PC-3 (cell line): ENCODE data around the gene COL16A1. TPM values are rescaled to one million over a fixed set of nuclear protein-coding genes. Genes with fewer than 3 reads are reported as not detected.

Experiments
- ATAC-seq: fragments of 200-7000 bp; cut with Tn5 transposase; 2 replicates; pipeline ENCODE4 v1.9.1; 2020; ENCODE audit warnings: mild to moderate bottlenecking, moderate library complexity
- BruUV-seq: library from RNA; stranded (reverse); fragments of 400-500 nt; replicated peaks from 2 replicates; lab custom pipeline; 2021; lab: Mats Ljungman, UMichigan
- CTCF ChIA-PET: fragments of 300-600 bp; sonication (Branson Sonifier 250); formaldehyde crosslinking; loops from one replicate; lab custom pipeline; 2022; ENCODE audit warnings: antibody characterized with exemption; lab: Charles Lee
- POLR2A ChIA-PET: fragments of 300-600 bp; sonication (Branson Sonifier 250); formaldehyde crosslinking; loops from one replicate; lab custom pipeline; 2022; ENCODE audit warnings: antibody characterized with exemption; ENCODE audit not compliant: unreplicated experiment; lab: Charles Lee
- DNase-seq: peaks from one replicate; pipeline ENCODE4 v3.0.0-alpha.2; 2015
- H2AFZ ChIP-seq: fragments of 300-600 bp; sonication (generic); 2 replicates; pipeline ENCODE4 v1.6.0; 2016; ENCODE audit warnings: antibody characterized with exemption, low read length
- H3F3A ChIP-seq: fragments of 300-600 bp; sonication (generic); one replicate; pipeline ENCODE4 v1.6.0; 2017; ENCODE audit warnings: antibody characterized with exemption, low read length, control low read depth, mild to moderate bottlenecking; ENCODE audit not compliant: unreplicated experiment
- H3K27ac ChIP-seq: fragments of 300-600 bp; sonication (generic); 2 replicates; pipeline ENCODE4 v1.5.1; 2016; ENCODE audit warnings: mild to moderate bottlenecking, low read length
- H3K27me3 ChIP-seq: fragments of 300-600 bp; sonication (generic); 2 replicates; pipeline ENCODE4 v1.6.1; 2016; ENCODE audit warnings: low read length, mixed read lengths
- H3K36me3 ChIP-seq: fragments of 300-600 bp; sonication (generic); 2 replicates; pipeline ENCODE4 v1.6.1; 2016; ENCODE audit warnings: low read depth, mixed run types, low read length, mixed read lengths
- H3K4me1 ChIP-seq: fragments of 300-600 bp; sonication (generic); 2 replicates; pipeline ENCODE4 v1.5.1; 2016; ENCODE audit warnings: low read length; ENCODE audit not compliant: insufficient read depth
- H3K4me2 ChIP-seq: fragments of 300-600 bp; sonication (generic); 2 replicates; pipeline ENCODE4 v1.6.0; 2016; ENCODE audit warnings: low read length
- H3K4me3 ChIP-seq: fragments of 300-600 bp; sonication (generic); 2 replicates; pipeline ENCODE4 v1.5.1; 2016; ENCODE audit warnings: mild to moderate bottlenecking, low read length, mixed read lengths
- H3K79me2 ChIP-seq: fragments of 300-600 bp; sonication (generic); 2 replicates; pipeline ENCODE4 v1.6.1; 2017; ENCODE audit warnings: low read length, mixed read lengths
- H3K9ac ChIP-seq: fragments of 300-600 bp; sonication (generic); 2 replicates; pipeline ENCODE4 v1.6.0; 2016; ENCODE audit warnings: mild to moderate bottlenecking, low read length
- H3K9me2 ChIP-seq: fragments of 300-600 bp; sonication (generic); replicated peaks from 2 replicates; pipeline ENCODE4 v1.6.1; 2016; ENCODE audit warnings: mixed run types, low read length, mixed read lengths
- H3K9me3 ChIP-seq: fragments of 300-600 bp; sonication (generic); 2 replicates; pipeline ENCODE4 v1.6.1; 2016; ENCODE audit warnings: low read length, mixed read lengths
- H4K20me1 ChIP-seq: fragments of 300-600 bp; sonication (generic); 2 replicates; pipeline ENCODE4 v1.6.1; 2016; ENCODE audit warnings: low read length, mixed read lengths
- EZH2 ChIP-seq: fragments of 300-600 bp; sonication (generic); IDR thresholded peaks from one replicate; pipeline ENCODE4 v1.6.1; 2017; ENCODE audit warnings: antibody characterized with exemption, mild to moderate bottlenecking, low read length; ENCODE audit not compliant: unreplicated experiment
- EZH2phosphoT487 ChIP-seq: fragments of 300-600 bp; sonication (generic); IDR thresholded peaks from 2 replicates; pipeline ENCODE4 v1.6.1; 2018; ENCODE audit warnings: mild to moderate bottlenecking, antibody characterized with exemption, low read length, borderline replicate concordance
- intact Hi-C: fragments of 100-400 bp; cut with micrococcal nuclease; formaldehyde crosslinking; loops from 2 replicates; pipeline ENCODE4 v1.9.0; 2023
- total RNA-seq: library from RNA; depleted of rRNA; stranded (reverse); fragments of >200 nt; gene quantifications from 2 replicates; pipeline ENCODE4 v1.2.3, GENCODE V29; 2014
- TF ChIP-seq, protein P1 (sequence below): fragments of 300-600 bp; sonication (generic); conservative IDR thresholded peaks from 2 replicates; pipeline ENCODE4 v1.5.1; 2017; ENCODE audit warnings: antibody characterized with exemption, low read depth, mild to moderate bottlenecking, low read length

Gene COL16A1
- total RNA-seq, 1 experiment from 2014 or later: 5.0 TPM

DNA sequence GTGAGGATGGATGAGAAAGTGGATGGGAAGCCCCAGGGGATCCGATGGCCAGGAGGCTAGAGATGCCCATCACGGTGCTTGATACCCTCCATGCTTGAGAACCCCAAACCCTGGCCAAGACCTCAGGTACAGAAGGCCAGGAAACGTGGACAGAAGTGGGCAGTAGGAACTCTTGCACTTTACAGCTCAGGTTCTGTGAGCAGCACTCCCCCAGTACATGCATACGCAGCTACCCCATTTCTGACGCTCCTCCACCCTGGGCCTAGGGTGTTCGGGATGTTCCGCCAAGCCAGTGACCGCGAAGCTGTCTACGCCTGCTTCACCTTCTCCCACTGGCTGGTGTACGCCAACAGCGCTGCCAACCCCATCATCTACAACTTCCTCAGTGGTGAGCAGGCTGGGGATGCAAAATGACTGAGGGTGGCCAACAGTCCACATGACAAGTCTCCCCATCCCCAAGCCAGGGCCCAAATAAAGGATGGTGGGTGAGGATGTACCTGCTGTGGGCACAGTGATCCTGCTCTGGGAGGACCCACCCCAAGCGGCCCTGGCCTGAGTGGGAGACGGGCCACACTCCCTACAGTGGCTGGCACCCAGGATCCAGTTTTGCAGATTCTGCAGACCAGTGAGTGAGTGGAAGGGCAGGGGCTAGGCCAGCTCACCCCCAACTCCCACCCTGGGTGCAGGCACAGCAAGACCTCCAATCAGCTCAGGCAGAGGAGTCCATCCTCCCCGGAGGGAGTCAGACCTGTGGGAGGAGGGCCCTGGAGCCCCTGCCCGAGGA is 78.9 kb downstream of the COL16A1 start:
- no peak for DNase-seq
- intact Hi-C loops: no loop called here
- ChIA-PET POLR2A (no interaction called here), CTCF (no interaction called here)
- ATAC-seq: no peak
- Histone ChIP-seq H3K4me1 (no peaks in the 10 kb centered on the region), H3K4me3 (no peak overlapping the region), H3K9ac (no peak overlapping the region), H3K36me3 (no peaks in the 10 kb centered on the region; the same call in 1 of the 2 replicates), H2AFZ (no peak overlapping the region), H4K20me1 (no peaks in the 10 kb centered on the region), H3K79me2 (no peaks in the 10 kb centered on the region), H3K4me2 (no peak overlapping the region), H3K27ac (no peak overlapping the region), H3F3A (no peaks in the 10 kb centered on the region), H3K27me3 (no peaks in the 10 kb centered on the region), H3K9me3 (no peaks in the 10 kb centered on the region), H3K9me2 (no peaks in the 10 kb centered on the region)
- TF ChIP-seq EZH2: no peak
- TF ChIP-seq, protein P1, sequence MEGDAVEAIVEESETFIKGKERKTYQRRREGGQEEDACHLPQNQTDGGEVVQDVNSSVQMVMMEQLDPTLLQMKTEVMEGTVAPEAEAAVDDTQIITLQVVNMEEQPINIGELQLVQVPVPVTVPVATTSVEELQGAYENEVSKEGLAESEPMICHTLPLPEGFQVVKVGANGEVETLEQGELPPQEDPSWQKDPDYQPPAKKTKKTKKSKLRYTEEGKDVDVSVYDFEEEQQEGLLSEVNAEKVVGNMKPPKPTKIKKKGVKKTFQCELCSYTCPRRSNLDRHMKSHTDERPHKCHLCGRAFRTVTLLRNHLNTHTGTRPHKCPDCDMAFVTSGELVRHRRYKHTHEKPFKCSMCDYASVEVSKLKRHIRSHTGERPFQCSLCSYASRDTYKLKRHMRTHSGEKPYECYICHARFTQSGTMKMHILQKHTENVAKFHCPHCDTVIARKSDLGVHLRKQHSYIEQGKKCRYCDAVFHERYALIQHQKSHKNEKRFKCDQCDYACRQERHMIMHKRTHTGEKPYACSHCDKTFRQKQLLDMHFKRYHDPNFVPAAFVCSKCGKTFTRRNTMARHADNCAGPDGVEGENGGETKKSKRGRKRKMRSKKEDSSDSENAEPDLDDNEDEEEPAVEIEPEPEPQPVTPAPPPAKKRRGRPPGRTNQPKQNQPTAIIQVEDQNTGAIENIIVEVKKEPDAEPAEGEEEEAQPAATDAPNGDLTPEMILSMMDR: no peak
- TF ChIP-seq EZH2phosphoT487: no peak
- no TSS peak for BruUV-seq

DNA sequence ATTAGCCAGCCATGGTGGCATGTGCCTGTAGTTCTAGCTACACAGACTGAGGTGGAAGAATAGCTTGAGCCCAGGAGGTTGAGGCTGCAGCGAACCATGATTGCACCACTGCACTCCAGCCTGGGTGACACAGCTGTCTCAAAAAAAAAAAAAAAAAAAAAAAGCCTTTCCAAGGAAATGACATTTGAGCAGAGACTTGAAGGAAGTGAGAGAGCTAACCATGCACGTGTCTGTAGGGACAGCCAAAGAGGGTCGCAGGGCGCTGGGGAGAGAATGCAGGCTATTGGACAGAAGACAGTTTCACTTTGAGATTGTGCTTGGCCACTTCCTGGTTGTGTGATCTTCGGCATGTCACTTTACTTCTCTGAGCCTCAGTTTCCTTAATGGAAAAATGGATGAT is 79.5 kb downstream of the COL16A1 start:
- Histone ChIP-seq H3K27me3 (no peaks in the 10 kb centered on the region), H4K20me1 (no peaks in the 10 kb centered on the region), H3K27ac (no peak overlapping the region), H3K9me2 (no peaks in the 10 kb centered on the region), H3K36me3 (no peaks in the 10 kb centered on the region; the same call in 1 of the 2 replicates), H3K9me3 (no peaks in the 10 kb centered on the region), H3F3A (no peaks in the 10 kb centered on the region), H2AFZ (no peak overlapping the region), H3K4me1 (no peaks in the 10 kb centered on the region), H3K9ac (no peak overlapping the region), H3K79me2 (no peaks in the 10 kb centered on the region), H3K4me3 (no peak overlapping the region), H3K4me2 (no peak overlapping the region)
- TF ChIP-seq EZH2 (no peak), EZH2phosphoT487 (no peak)
- TF ChIP-seq, protein P1: no peak
- ATAC-seq (no peak), DNase-seq (no peak)
- intact Hi-C loops: no loop called here
- POLR2A ChIA-PET: no interaction called here
- CTCF ChIA-PET: no interaction called here
- BruUV-seq: no TSS peak

DNA sequence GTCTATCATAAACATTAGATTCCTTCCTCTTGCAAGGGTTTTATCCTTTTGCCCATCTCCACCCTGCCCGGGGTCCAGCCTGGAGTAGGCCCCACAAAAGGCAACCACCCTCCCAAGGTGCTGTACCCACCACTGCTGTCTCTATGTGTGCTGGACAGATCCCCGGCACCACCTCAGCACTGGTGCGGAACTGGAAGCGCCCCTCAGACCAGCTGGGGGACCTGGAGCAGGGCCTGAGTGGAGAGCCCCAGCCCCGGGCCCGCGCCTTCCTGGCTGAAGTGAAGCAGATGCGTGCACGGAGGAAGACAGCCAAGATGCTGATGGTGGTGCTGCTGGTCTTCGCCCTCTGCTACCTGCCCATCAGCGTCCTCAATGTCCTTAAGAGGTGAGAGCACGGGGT is 80.5 kb downstream of the COL16A1 start:
- POLR2A ChIA-PET: no interaction called here

More for the DNA sequence above, 80.5 kb downstream of the COL16A1 start:
- BruUV-seq: no TSS peak
- H3K79me2 ChIP-seq: no peaks in the 10 kb centered on the region
- H3F3A ChIP-seq: no peaks in the 10 kb centered on the region
- H3K27ac ChIP-seq: no peak overlapping the region
- H3K9me3 ChIP-seq: no peaks in the 10 kb centered on the region
- H3K27me3 ChIP-seq: no peaks in the 10 kb centered on the region
- no peak overlapping the region for H3K4me2 ChIP-seq
- H3K9ac ChIP-seq: no peak overlapping the region
- TF ChIP-seq, protein P1: no peak
- TF ChIP-seq EZH2: no peak
- TF ChIP-seq EZH2phosphoT487: no peak
- H3K36me3 ChIP-seq: no peaks in the 10 kb centered on the region; the same call in 1 of the 2 replicates
- ATAC-seq: no peak
- DNase-seq: no peak
- intact Hi-C loops: no loop called here
- no peaks in the 10 kb centered on the region for H3K4me1 ChIP-seq
- CTCF ChIA-PET: no interaction called here
- no peaks in the 10 kb centered on the region for H3K9me2 ChIP-seq
- no peak overlapping the region for H2AFZ ChIP-seq
- no peak overlapping the region for H3K4me3 ChIP-seq
- no peaks in the 10 kb centered on the region for H4K20me1 ChIP-seq
